Panc1 (cell line): ENCODE results near the gene NIT2. TPM values are rescaled to one million over a fixed set of nuclear protein-coding genes. Genes with fewer than 3 reads are reported as not detected.

Experiments used
- ATAC-seq: fragments of 200-7000 bp; cut with Tn5 transposase; 2 replicates; pipeline ENCODE4 v1.9.1; 2020; ENCODE audit warnings: mild to moderate bottlenecking, moderate library complexity
- BruUV-seq: library from RNA; stranded (reverse); fragments of 400-500 nt; replicated peaks from 2 replicates; lab custom pipeline; 2021; lab: Mats Ljungman, UMichigan
- CTCF ChIA-PET: fragments of 300-600 bp; sonication (Branson Sonifier 250); formaldehyde crosslinking; loops from one replicate; lab custom pipeline; 2022; ENCODE audit warnings: antibody characterized with exemption; lab: Charles Lee
- POLR2A ChIA-PET: fragments of 300-600 bp; sonication (Branson Sonifier 250); formaldehyde crosslinking; loops from one replicate; lab custom pipeline; 2022; ENCODE audit warnings: antibody characterized with exemption; lab: Charles Lee
- DNase-seq: peaks from one replicate; pipeline ENCODE4 v3.0.0-alpha.2; 2010; ENCODE audit warnings: low read depth, low spot score
- H3K27ac ChIP-seq: 2 replicates; pipeline ENCODE4 v1.5.1; 2011; ENCODE audit warnings: mild to moderate bottlenecking, low read length, inconsistent platforms
- H3K27me3 ChIP-seq: fragments of 200-500 bp; sonication (Bioruptor generic); 2 replicates; pipeline ENCODE4 v1.6.0; 2014; ENCODE audit warnings: low read length, inconsistent platforms; ENCODE audit not compliant: control insufficient read depth, insufficient read depth
- H3K36me3 ChIP-seq: fragments of 200-500 bp; sonication (Bioruptor generic); 2 replicates; pipeline ENCODE4 v1.5.1; 2014; ENCODE audit warnings: inconsistent platforms, mild to moderate bottlenecking, low read length, moderate library complexity; ENCODE audit not compliant: control insufficient read depth, insufficient read depth
- H3K4me1 ChIP-seq: 2 replicates; pipeline ENCODE4 v1.5.1; 2011; ENCODE audit warnings: inconsistent platforms, mild to moderate bottlenecking, low read length, moderate library complexity; ENCODE audit not compliant: control insufficient read depth, insufficient read depth
- H3K4me3 ChIP-seq, 2 experiments: 2 replicates each; pipeline ENCODE4 v1.5.1; 2011 to 2012; ENCODE audit warnings: low read depth in 2 of 2, low read length in 2 of 2, mild to moderate bottlenecking in 2 of 2, inconsistent platforms in 1 of 2, moderate library complexity in 1 of 2
- H3K9me3 ChIP-seq: fragments of 200-500 bp; sonication (Bioruptor generic); 2 replicates; pipeline ENCODE4 v1.5.1; 2014; ENCODE audit warnings: low read depth, mild to moderate bottlenecking, inconsistent platforms, low read length, moderate library complexity; ENCODE audit not compliant: control insufficient read depth, insufficient read depth
- CTCF ChIP-seq: fragments of 450-650 bp; IDR thresholded peaks from 2 replicates; pipeline ENCODE4 v1.5.1; 2017; ENCODE audit warnings: mild to moderate bottlenecking
- POLR2AphosphoS5 ChIP-seq: IDR thresholded peaks from 2 replicates; pipeline ENCODE4 v1.6.1; 2012; ENCODE audit warnings: mild to moderate bottlenecking, low read depth, low read length, moderate library complexity
- SIN3A ChIP-seq: IDR thresholded peaks from 2 replicates; pipeline ENCODE4 v1.6.1; 2012; ENCODE audit warnings: low read depth, mild to moderate bottlenecking, low read length, moderate library complexity, borderline replicate concordance; ENCODE audit not compliant: insufficient read depth
- TCF7L2 ChIP-seq: IDR thresholded peaks from 2 replicates; pipeline ENCODE4 v1.6.1; 2011; ENCODE audit warnings: mild to moderate bottlenecking, low read depth, low read length, inconsistent platforms
- in situ Hi-C: cut with HindIII; loops from 2 replicates; pipeline ENCODE4 v1.10.0; 2016; ENCODE audit warnings: low sequenced_read_pairs, low pct_unique_long_range_greater_than_20kb
- intact Hi-C: fragments of 100-400 bp; cut with micrococcal nuclease; formaldehyde crosslinking; loops from one replicate; pipeline ENCODE4 v1.10.0; 2022; ENCODE audit not compliant: unreplicated experiment
- total RNA-seq: library from RNA; stranded (reverse); gene quantifications from one replicate; pipeline ENCODE4 v1.2.1, GENCODE V29; 2021; ENCODE audit not compliant: unreplicated experiment
- TF ChIP-seq, protein P1 (sequence below), 2 experiments: IDR thresholded peaks; 2 replicates each; pipeline ENCODE4 v1.6.1; 2011 to 2012; ENCODE audit warnings: low read depth in 2 of 2, control low read depth in 1 of 2, low read length in 1 of 2, mild to moderate bottlenecking in 1 of 2, moderate library complexity in 1 of 2; ENCODE audit not compliant: insufficient read depth in 1 of 2

NIT2 gene
- total RNA-seq, 1 experiment from 2014 or later = 97.2 TPM

GRCh38 chr3:100407164-100407563, 72.6 kb downstream of the NIT2 start:
- TF ChIP-seq SIN3A (no peak), CTCF (no peak), POLR2AphosphoS5 (no peak), TCF7L2 (no peak)
- TF ChIP-seq, protein P1, sequence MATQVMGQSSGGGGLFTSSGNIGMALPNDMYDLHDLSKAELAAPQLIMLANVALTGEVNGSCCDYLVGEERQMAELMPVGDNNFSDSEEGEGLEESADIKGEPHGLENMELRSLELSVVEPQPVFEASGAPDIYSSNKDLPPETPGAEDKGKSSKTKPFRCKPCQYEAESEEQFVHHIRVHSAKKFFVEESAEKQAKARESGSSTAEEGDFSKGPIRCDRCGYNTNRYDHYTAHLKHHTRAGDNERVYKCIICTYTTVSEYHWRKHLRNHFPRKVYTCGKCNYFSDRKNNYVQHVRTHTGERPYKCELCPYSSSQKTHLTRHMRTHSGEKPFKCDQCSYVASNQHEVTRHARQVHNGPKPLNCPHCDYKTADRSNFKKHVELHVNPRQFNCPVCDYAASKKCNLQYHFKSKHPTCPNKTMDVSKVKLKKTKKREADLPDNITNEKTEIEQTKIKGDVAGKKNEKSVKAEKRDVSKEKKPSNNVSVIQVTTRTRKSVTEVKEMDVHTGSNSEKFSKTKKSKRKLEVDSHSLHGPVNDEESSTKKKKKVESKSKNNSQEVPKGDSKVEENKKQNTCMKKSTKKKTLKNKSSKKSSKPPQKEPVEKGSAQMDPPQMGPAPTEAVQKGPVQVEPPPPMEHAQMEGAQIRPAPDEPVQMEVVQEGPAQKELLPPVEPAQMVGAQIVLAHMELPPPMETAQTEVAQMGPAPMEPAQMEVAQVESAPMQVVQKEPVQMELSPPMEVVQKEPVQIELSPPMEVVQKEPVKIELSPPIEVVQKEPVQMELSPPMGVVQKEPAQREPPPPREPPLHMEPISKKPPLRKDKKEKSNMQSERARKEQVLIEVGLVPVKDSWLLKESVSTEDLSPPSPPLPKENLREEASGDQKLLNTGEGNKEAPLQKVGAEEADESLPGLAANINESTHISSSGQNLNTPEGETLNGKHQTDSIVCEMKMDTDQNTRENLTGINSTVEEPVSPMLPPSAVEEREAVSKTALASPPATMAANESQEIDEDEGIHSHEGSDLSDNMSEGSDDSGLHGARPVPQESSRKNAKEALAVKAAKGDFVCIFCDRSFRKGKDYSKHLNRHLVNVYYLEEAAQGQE (IDR thresholded peaks at IDR 0.05; ENCODE audit: insufficient read depth in 1 of 2, low read depth in 2 of 2, low read length in 1 of 2) = no peak
- H3K4me1 ChIP-seq = no peaks in the 10 kb centered on the region; the same call in 1 of the 2 replicates
- CTCF ChIA-PET = no interaction called here
- no peaks in the 10 kb centered on the region for H3K27me3 ChIP-seq
- intact Hi-C loops = loop anchor here (10.0 kb wide), 1 partner anchor 188 kb away; no protein-coding TSS in a partner anchor
- H3K36me3 ChIP-seq = no peaks in the 10 kb centered on the region
- peaks cover 8% of the 10 kb centered on the region; the same call in 1 of the 2 replicates for H3K9me3 ChIP-seq
- BruUV-seq = no TSS peak
- no peak for DNase-seq
- POLR2A ChIA-PET = interaction anchor here (0.5 kb wide), 1 partner anchor 78 kb away, joined by 9 read pairs; no protein-coding TSS in a partner anchor
- no peak overlapping the region for H3K4me3 ChIP-seq
- no peak overlapping the region for H3K27ac ChIP-seq
- in situ Hi-C loops = no loop called here
- no peak for ATAC-seq

- Histone ChIP-seq H3K9me3 (peaks cover 8% of the 10 kb centered on the region; the same call in 1 of the 2 replicates), H3K4me3 (no peak overlapping the region), H3K27ac (no peak overlapping the region), H3K4me1 (no peaks in the 10 kb centered on the region; the same call in 1 of the 2 replicates), H3K27me3 (no peaks in the 10 kb centered on the region), H3K36me3 (no peaks in the 10 kb centered on the region)
- intact Hi-C loops = loop anchor here (10.0 kb wide), 1 partner anchor 187 kb away; no protein-coding TSS in a partner anchor
- no peak for ATAC-seq
- TF ChIP-seq, protein P1 (IDR thresholded peaks at IDR 0.05; ENCODE audit: insufficient read depth in 1 of 2, low read depth in 2 of 2, low read length in 1 of 2) = no peak
- TF ChIP-seq CTCF (no peak), TCF7L2 (no peak), POLR2AphosphoS5 (no peak), SIN3A (no peak)
- ChIA-PET POLR2A (interaction anchor here (0.5 kb wide), 1 partner anchor 79 kb away, joined by 9 read pairs; no protein-coding TSS in a partner anchor), CTCF (no interaction called here)
- no peak for DNase-seq
- in situ Hi-C loops = no loop called here
- no TSS peak for BruUV-seq
Measured at GRCh38 chr3:100407977-100408532, 73.5 kb downstream of the NIT2 start.
